Smooth muscle cell (in vitro differentiated cells): ENCODE results near the gene EHHADH. TPM values are rescaled to one million over a fixed set of nuclear protein-coding genes. Genes with fewer than 3 reads are reported as not detected.

Experiments
- DNase-seq: peaks from one replicate; lab custom pipeline; 2025; ENCODE audit not compliant: unreplicated experiment; lab: John Stamatoyannopoulos, UW
- H2AFZ ChIP-seq: fragments of 200-600 bp; sonication (generic); 2 replicates; pipeline ENCODE4 v1.6.0; 2016; ENCODE audit warnings: antibody characterized with exemption, low read depth, mild to moderate bottlenecking
- H3F3A ChIP-seq: fragments of 200-600 bp; sonication (generic); 2 replicates; pipeline ENCODE4 v1.6.0; 2017; ENCODE audit warnings: antibody characterized with exemption, low read depth
- H3K27ac ChIP-seq: fragments of 200-600 bp; sonication (generic); 2 replicates; pipeline ENCODE4 v1.5.1; 2016; ENCODE audit warnings: low read depth, mild to moderate bottlenecking
- H3K27me3 ChIP-seq: fragments of 200-600 bp; sonication (generic); 2 replicates; pipeline ENCODE4 v1.6.1; 2016; ENCODE audit warnings: low read depth, mild to moderate bottlenecking
- H3K36me3 ChIP-seq: fragments of 200-600 bp; sonication (generic); 2 replicates; pipeline ENCODE4 v1.5.1; 2016; ENCODE audit warnings: low read depth
- H3K4me1 ChIP-seq: fragments of 200-600 bp; sonication (generic); 2 replicates; pipeline ENCODE4 v1.5.1; 2016; ENCODE audit warnings: low read depth
- H3K4me2 ChIP-seq: fragments of 200-600 bp; sonication (generic); 2 replicates; pipeline ENCODE4 v1.6.0; 2016; ENCODE audit warnings: mild to moderate bottlenecking
- H3K4me3 ChIP-seq: fragments of 200-600 bp; sonication (generic); 2 replicates; pipeline ENCODE4 v1.5.1; 2016; ENCODE audit warnings: mild to moderate bottlenecking
- H3K79me2 ChIP-seq: fragments of 200-600 bp; sonication (generic); 2 replicates; pipeline ENCODE4 v1.6.0; 2016; ENCODE audit warnings: low read depth, mild to moderate bottlenecking
- H3K9ac ChIP-seq: fragments of 200-600 bp; sonication (generic); 2 replicates; pipeline ENCODE4 v1.6.0; 2016; ENCODE audit warnings: low read depth
- H3K9me3 ChIP-seq: fragments of 200-600 bp; sonication (generic); replicated peaks from 2 replicates; pipeline ENCODE4 v1.5.1; 2016; ENCODE audit warnings: low read depth
- H4K20me1 ChIP-seq: fragments of 200-600 bp; sonication (generic); 2 replicates; pipeline ENCODE4 v1.6.0; 2016; ENCODE audit warnings: low read depth
- whole genome bisulfite sequencing: methylation state at CpG from one replicate; pipeline ENCODE4 v1.1.7; 2016; ENCODE audit warnings: low lambda C conversion rate; 5-methylcytosine and 5-hydroxymethylcytosine counted together
- polyA plus RNA-seq: library from polyadenylated mRNA; unstranded; fragments of >200 nt; fragmentation: Nextera tagmentation; extraction: Ambion mirVana; gene quantifications from 2 replicates; pipeline ENCODE4 v1.2.1, GENCODE V29; 2016
- total RNA-seq: library from RNA; depleted of rRNA; stranded (reverse); fragments of >200 nt; gene quantifications from 2 replicates; pipeline ENCODE4 v1.2.3, GENCODE V29; 2014
- TF ChIP-seq, protein P1 (sequence below): fragments of 200-600 bp; sonication (generic); IDR thresholded peaks from 2 replicates; pipeline ENCODE4 v1.5.1; 2017; ENCODE audit warnings: borderline replicate concordance, mild to moderate bottlenecking, antibody characterized with exemption; ENCODE audit not compliant: insufficient read depth, poor library complexity, severe bottlenecking

The EHHADH gene
- total and polyA plus RNA-seq, 2 experiments from 2014 or later, result 2.7 to 2.9 TPM

DNA sequence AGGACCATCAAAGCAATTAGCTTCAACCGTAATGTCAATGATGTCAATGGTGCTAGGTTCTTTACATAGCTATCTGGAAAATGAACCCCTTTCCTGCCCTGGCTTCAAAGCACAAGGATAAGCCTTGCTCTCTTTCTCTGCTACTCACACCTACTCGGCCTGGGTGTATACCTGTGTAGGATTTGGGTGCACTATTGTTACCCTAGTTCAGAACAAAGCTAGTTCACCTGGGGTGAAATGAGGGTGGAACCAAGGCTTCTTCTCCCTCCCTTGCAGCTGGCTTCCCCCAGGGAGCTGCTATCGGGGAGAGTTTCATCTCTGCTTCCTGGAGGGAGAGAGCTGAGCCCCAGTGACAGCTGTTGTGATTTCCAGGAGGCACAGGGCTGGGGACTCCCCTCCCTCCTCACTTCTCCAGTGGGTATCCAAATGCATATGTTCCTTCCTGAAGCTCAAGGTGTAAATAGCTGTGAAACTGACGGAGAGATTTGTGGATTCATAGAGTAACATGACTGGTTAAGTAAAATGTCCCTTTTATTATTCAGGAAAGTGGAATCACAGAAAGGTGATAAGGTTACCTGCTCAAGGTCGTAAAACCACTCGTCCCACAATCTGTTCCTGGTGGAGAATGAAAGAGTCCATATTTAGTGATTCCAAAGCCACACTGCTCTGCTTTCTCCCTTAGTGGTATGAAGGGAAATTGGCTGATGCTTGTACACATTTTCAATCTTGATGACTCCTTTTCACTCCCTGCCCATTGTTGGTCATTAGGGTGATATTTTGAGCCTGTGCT is 89.2 kb downstream of the EHHADH start:
- no peak overlapping the region for H3K4me3 ChIP-seq
- no peak for DNase-seq
- H3K4me2 ChIP-seq, result no peak overlapping the region
- H3K27me3 ChIP-seq, result no peaks in the 10 kb centered on the region
- H3K36me3 ChIP-seq, result no peaks in the 10 kb centered on the region
- no peaks in the 10 kb centered on the region for H4K20me1 ChIP-seq
- no peaks in the 10 kb centered on the region for H3K9me3 ChIP-seq
- TF ChIP-seq, protein P1, sequence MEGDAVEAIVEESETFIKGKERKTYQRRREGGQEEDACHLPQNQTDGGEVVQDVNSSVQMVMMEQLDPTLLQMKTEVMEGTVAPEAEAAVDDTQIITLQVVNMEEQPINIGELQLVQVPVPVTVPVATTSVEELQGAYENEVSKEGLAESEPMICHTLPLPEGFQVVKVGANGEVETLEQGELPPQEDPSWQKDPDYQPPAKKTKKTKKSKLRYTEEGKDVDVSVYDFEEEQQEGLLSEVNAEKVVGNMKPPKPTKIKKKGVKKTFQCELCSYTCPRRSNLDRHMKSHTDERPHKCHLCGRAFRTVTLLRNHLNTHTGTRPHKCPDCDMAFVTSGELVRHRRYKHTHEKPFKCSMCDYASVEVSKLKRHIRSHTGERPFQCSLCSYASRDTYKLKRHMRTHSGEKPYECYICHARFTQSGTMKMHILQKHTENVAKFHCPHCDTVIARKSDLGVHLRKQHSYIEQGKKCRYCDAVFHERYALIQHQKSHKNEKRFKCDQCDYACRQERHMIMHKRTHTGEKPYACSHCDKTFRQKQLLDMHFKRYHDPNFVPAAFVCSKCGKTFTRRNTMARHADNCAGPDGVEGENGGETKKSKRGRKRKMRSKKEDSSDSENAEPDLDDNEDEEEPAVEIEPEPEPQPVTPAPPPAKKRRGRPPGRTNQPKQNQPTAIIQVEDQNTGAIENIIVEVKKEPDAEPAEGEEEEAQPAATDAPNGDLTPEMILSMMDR, result no peak
- no peaks in the 10 kb centered on the region for H3K4me1 ChIP-seq
- H2AFZ ChIP-seq, result no peak overlapping the region
- no peaks in the 10 kb centered on the region for H3F3A ChIP-seq
- H3K79me2 ChIP-seq, result no peaks in the 10 kb centered on the region
- no peak overlapping the region for H3K9ac ChIP-seq
- 66% methylated on average over 6 of the region's 6 CpGs for WGBS
- H3K27ac ChIP-seq, result no peak overlapping the region

DNA sequence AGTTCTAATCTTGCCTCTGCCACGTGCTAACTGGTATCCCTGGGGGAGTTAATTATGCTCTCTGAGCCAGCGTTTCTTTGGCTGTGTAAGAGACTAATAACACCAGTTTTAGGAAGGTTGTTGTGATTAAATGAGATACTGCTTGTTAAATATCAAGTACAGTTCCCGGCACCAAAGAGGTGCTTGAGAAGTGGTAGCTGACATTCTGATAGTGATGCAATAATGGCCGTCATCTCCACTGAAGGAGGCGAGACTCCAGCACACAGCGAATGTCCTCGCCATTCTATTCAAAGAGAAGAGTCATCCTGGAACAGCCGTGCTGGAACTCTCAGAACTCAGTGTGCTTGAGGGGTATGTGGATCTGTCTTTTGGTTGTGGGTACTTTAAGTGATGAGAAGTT is 91.2 kb downstream of the EHHADH start:
- Histone ChIP-seq H3K4me3 (no peak overlapping the region), H3K36me3 (no peaks in the 10 kb centered on the region), H3K9ac (no peak overlapping the region), H3K4me1 (no peaks in the 10 kb centered on the region), H4K20me1 (no peaks in the 10 kb centered on the region), H3K79me2 (no peaks in the 10 kb centered on the region), H3K4me2 (no peak overlapping the region), H3K9me3 (no peaks in the 10 kb centered on the region), H3K27ac (no peak overlapping the region), H3K27me3 (peaks cover 12% of the 10 kb centered on the region), H2AFZ (no peak overlapping the region), H3F3A (no peaks in the 10 kb centered on the region)
- no peak for DNase-seq
- 92% methylated on average over 8 of the region's 8 CpGs for WGBS
- TF ChIP-seq, protein P1, result no peak

DNA sequence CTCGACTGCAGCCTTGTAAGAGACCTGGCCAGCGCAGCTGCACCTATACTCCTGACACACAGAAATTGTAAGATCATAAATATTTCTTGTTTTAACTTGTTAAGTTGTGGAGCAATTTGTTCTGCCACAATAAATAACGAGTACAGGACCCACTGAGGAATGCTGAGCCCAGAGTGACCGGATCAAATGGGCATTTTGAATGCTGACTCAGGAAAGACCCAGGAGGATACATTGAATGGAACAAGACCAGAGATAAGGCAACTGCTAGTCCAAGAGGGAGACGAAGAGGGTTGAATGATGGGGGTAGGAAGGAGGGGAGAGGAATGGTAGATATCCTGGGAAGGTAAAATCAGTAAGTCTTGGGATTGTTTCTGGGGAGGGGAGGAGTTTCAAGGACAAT is 92.1 kb downstream of the EHHADH start:
- Histone ChIP-seq H2AFZ (no peak overlapping the region), H3K4me2 (no peak overlapping the region), H4K20me1 (no peaks in the 10 kb centered on the region), H3K4me3 (no peak overlapping the region), H3K4me1 (no peaks in the 10 kb centered on the region), H3K79me2 (no peaks in the 10 kb centered on the region), H3K27ac (no peak overlapping the region), H3K36me3 (no peaks in the 10 kb centered on the region), H3F3A (no peaks in the 10 kb centered on the region), H3K9ac (no peak overlapping the region), H3K27me3 (peaks cover 21% of the 10 kb centered on the region), H3K9me3 (no peaks in the 10 kb centered on the region)
- WGBS, result 86% methylated on average over 5 of the region's 5 CpGs
- no peak for DNase-seq
- TF ChIP-seq, protein P1, result no peak

DNA sequence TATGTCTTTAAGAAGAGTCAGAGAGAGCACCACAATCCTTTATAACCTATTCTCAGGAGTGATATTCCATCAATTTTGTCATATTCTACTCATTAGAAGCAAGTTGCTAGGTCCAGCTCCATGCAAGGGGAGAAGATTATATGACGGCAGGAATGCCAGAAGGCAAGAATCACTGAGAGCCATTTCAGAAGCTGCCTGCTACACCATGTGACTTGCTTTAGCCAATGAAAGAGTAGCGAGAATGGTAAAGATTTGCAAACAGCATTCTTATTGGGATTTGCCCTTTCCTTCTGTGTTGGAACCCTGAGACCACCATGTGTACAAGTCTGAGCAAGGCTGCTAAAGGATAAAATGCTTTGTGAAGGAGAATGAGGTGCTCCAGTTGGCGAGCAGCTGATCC is 96.5 kb downstream of the EHHADH start:
- no peak for DNase-seq
- Histone ChIP-seq H4K20me1 (no peaks in the 10 kb centered on the region), H3K9ac (no peak overlapping the region), H2AFZ (no peak overlapping the region), H3F3A (no peaks in the 10 kb centered on the region), H3K4me1 (peaks cover 4% of the 10 kb centered on the region), H3K27ac (no peak overlapping the region), H3K9me3 (no peaks in the 10 kb centered on the region), H3K79me2 (no peaks in the 10 kb centered on the region), H3K4me3 (no peak overlapping the region), H3K36me3 (no peaks in the 10 kb centered on the region), H3K27me3 (peaks cover 40% of the 10 kb centered on the region), H3K4me2 (no peak overlapping the region)
- 97% methylated on average over 3 of the region's 3 CpGs for whole genome bisulfite sequencing
- TF ChIP-seq, protein P1, result no peak
